Measurements from ENCODE around the gene HAPSTR1.
A peak's percentile ranks its signal among the peaks of the same experiment; 100 is the strongest.
"Not testable (repeated sequence)": the region's sequence is repeated elsewhere in the genome, so short reads cannot be mapped to it uniquely, and the experiment has no call there.

Gene HAPSTR1

DNA sequence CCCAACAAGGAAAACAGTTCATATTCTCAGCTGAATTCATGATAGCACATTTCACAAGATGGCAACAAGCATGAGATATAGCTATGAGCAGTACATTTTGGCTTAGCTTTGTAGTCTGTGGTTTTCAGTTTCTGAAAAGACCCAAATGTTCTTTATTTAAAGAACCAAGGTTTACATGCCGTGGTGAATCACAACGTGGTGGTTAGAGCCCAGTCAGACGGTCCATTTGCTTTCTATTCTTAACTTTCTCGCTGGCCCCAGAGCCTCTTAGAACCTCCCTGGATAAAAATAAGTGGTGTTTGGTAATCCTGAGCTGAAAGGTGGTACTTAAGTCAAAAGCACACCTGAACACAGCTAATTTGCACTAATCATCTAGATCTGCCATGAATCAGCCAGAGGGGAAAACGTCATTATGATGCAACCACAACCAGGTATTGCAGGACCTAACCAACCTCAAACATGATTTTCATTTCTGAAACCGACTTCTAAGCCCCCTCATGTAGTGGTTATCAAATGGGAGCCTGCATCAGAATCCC is 18.6 kb upstream of the HAPSTR1 start:
- DNase-seq = no peak

DNA sequence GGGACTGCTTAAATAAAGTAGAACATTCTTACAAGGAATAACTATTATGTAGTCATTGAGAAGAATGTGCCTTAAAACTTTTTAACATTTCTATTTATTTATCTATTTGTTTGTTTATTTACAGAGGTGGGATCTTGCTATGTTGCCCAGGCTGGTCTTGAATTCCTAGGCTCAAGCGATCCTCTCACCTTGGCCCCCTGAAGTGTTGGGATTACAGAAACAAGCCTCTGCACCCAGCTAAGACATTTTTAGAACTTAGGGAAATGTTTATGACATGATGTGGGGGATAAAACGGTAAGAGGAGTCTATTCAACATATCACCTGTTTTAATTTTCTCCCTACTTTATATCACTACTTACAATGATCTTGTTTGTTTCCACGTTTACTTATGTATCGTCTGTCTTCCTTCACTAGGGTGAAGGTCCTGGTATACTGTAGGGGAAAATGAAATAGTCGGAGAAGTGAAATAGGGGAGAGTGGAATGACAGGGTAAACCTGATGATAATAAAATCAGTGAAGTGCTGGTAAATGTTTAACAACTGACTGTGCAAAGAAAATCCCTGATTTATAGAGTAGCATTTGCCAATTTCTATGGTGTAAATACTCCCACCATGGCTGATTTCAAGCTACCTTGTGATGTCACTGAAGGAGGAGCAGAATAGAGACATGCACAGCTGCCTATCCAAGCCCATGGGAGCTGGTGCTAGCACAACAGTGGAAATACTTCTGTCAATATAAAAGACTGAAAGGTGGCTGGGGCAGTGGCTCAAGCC is 16.0 kb upstream of the HAPSTR1 start:
- no peak for DNase-seq

DNA sequence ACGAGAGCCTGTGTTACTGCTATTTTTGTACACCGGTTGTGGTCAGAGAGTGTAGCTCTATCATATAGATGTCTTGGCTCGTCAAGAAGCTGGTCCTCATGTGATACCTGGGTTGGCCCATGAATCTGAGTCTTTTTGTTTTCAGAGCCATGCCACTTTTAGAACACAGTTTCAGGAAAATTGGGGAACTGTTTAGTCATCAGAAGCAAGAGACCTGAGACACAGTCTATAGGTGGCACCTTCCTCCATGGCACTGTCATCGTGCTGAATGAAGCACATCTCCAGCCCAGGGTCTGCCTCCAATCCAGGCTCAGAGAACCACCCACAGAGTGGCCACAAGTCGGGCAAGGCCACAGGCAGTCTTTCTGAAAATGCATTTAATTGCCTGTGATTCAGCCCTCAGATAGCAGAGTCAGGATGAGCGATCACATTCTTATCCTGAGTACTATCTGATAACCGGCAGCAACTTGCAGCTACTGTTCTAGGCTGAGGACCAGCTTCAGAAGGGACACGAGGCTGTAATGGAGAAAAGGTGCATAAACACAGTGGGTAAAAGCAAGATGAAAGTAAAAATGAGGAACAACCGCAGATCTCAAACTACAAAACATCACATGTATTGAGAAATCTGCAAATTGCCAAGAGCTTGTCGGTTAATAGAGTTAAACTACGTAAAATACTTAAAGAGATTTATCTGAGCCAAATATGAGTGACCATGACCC is 14.2 kb upstream of the HAPSTR1 start:
- no peak for DNase-seq

DNA sequence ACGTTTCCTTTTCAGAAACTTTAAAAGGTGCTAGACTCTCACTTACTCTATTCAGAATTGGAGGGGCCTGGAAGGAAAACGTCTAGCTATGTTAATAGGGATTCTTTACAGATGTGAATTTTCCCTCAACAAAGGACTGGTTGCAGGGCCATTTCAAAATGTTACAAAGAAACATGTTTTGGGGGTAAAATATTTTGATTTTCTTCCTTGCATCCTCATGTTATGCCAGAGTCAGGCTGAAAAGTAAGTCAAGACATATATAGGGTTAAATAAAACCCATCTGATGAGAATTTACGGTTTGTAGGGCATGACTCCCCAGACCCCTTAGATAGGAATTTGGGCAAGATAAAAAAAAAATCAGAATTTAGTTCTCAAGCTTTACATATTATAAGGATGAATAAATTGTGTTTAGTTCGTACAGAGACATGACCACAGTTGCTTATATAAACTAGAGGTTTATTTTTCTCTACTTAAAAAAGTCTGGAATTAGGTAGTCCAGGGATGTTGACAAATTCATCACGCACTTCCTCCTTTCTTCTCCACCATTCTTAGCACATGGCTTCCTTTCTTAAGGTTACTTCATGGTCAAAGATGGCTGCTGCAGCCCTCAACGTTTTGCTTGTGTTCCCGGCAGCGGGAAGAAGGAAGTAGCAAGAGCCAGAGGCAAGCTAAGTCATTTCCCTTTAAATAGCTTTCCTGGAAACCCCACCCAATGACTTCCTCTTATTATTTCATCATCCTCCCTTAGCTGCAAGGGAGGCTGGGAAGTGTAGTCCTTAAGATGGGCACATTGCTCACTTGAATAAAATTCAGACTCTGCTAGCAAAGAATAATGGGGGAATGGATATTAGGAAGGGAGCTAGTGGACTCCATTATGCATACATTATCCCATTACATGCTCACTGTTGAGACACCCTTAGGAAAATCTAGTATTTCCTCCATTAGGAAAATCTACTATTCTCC is 12.7 kb upstream of the HAPSTR1 start:
- DNase-seq = not testable (repeated sequence)

DNA sequence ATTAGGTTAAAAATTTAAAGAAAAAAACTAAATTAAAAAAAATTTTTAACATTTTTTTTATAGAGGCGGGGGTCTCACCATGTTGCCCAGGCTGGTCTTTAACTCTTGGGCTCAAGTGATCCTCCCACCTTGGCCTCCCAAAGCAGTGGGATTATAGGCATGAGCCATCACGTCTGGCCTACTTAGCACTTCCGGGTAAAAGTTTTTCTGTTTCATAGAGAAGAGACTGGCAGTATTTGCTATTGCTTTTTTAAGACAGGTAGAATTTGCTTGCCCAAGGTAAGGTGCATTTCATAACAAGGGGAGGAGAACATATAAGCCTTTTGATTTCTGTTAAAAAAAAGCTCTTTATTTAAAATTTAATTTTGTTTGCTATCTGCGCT is 12.0 kb upstream of the HAPSTR1 start:
- no peak for DNase-seq

DNA sequence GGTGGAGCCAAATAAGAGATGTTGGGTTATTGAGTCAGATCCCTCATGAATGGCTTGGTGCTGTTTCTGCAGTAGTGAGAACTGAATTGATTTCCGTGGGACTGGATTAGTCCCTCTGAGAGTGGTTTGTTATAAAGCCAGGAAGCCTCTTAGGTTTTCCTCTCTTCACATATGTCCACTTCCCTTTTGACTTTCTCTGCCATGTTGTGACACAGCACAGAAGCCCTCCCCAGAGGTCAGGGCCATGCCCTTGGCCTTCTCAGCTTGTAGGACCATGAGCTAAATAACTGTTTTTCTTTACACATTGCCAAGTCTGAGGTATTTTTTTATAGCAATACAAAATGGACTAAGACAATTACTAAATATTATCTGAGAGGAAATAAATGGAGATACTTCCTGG is 10.3 kb upstream of the HAPSTR1 start:
- no peak for DNase-seq

DNA sequence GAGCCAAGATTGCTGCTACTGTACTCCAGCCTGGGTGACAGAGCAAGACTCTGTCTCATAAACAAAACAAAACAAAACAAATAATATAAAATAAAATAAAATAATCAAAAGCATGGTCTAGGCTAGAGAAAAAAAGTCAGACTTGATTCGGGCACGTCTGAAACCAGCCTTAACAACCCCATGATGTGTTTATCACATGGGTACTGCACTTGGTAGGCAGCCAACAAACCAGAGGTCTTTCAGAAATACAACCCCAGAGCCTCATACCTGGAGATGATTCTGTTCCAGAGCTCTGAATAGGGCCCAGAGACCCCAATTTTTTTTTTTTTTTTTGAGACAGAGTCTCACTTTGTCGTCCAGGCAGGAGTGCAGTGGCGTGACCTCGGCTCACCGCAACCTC is 9.6 kb upstream of the HAPSTR1 start:
- no peak for DNase-seq

DNA sequence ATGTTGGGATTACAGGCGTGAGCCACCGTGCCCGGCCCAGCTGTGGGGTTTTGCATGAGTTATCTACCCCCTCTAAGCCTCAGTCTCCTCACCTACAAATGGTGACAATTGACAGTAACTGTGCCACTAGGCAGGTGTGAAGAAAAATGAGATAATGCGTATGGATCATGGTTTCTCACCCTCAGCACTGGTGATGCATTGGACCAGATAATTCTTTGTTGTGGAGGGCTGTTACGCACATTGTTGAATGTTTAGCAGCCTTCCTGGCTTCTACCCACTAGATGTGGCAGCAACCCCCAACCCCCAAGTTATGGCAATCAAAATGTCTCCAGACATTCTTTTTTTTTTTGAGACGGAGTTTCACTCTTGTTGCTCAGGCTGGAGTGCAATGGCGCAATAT is 9.0 kb upstream of the HAPSTR1 start:
- DNase-seq = no peak

DNA sequence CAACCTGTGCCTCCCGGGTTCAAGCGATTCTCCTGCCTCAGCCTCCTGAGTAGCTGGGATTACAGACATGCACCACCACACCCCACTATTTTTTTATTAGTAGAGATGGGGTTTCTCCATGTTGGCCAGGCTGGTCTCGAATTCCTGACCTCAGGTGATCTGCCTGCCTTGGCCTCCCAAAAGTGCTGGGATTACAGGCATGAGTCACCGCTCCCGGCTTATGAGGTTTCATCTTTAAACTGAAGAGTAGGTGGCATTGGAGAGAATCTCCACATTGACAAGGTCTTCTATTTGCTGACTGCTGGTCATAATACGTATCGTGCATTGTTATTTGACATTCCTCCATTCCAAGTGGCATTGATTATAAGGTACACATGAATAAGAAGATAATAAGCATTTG is 3.7 kb upstream of the HAPSTR1 start:
- not testable (repeated sequence) for DNase-seq

DNA sequence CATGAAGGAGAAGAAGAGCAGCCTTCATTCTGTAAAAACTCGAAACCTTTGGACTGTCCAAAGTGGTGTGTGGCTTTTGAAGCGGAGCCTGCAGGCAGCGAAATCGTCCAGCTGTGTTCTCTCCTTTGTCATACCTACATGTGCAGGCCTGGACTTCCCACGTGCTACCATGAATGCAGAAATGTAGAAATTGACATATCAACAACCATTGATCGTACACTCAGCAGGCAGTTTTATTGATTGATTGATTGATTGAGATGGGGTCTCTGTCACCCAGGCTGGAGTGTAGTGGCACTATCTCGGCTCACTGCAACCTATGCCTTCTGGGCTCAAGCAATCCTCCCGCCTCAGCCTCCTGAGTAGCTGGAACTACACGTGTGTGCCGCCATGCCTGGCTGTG is 2.6 kb upstream of the HAPSTR1 start:
- DNase-seq = no peak

DNA sequence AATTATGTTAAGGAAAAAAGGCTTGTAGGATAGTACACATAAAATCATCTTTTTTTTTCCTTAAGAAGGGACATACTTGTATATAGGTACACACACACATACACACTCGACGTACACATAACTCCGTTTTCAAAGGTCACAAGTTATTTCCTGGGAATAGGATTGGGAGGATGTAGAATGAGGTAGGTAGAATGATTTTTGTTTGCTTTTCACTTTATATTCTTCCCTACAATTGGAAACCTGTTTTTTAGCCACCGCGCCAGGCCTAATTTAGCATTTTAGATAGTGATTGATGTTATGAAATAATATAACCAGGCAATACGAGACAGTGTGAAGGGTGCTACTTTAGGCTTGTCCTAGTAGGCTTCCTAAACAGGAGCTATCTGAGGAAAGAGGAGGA is 1.8 kb upstream of the HAPSTR1 start:
- DNase-seq = no peak

DNA sequence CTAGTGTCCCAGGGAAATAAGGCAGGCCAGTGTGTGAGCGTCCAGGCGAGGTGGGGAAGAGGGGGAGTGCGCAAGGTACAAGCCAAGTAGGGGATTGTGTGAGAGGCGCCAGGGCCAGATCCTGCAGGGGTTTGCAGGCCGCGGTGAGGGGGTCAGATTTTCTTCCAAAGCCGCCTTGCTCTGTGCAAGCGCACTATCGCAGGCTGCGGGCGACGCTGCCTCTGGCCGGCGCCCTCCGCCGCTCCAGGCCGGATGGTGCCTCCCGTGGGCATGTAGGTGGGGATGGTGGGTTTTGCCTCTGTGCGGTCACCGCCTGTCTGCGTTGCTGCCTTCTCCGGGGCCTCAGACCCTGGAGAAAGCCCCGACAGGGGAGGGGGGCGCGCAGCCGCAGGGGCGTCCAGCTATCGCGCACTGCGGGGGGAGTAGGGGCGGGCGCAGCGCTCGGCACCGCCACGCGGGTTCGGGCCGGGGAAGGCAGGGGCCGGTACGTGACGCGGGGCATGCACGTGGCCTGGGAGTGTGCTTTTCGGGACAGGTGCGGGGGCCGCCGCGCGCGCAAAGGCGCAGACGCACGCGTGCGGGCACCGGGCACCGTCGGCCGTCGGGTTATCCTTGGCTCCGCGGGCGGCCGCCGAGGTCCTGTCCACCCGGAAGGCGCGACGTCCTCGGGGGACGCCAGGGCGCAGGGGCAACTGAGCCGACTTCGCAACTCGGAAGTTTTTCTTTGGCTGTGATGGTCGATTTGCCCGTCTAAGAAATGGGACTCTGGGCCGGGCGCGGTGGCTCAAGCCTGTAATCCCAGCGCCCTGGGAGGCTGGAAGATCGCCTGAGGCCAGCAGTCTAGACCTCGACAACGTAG is 1.1 kb upstream of the HAPSTR1 start:
- DNase-seq = peak; percentile 20

DNA sequence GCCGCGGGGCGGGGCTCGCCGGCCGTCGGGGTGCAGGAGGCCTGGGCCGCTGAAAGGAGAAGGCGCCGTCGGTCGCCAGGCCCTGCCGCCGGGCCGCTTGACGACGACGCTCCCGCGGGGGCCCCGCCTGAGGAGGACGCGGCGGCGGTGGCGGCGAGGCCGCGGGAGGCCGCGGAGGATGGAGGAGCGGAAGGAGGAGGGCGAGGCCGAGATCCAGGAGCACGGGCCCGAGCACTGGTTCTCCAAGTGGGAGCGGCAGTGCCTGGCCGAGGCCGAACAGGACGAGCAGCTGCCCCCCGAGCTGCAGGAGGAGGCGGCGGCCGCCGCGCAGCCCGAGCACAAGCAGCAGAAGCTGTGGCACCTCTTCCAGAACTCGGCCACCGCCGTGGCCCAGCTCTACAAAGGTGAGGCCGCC is 430 bp downstream of the HAPSTR1 start:
- no peak for DNase-seq

DNA sequence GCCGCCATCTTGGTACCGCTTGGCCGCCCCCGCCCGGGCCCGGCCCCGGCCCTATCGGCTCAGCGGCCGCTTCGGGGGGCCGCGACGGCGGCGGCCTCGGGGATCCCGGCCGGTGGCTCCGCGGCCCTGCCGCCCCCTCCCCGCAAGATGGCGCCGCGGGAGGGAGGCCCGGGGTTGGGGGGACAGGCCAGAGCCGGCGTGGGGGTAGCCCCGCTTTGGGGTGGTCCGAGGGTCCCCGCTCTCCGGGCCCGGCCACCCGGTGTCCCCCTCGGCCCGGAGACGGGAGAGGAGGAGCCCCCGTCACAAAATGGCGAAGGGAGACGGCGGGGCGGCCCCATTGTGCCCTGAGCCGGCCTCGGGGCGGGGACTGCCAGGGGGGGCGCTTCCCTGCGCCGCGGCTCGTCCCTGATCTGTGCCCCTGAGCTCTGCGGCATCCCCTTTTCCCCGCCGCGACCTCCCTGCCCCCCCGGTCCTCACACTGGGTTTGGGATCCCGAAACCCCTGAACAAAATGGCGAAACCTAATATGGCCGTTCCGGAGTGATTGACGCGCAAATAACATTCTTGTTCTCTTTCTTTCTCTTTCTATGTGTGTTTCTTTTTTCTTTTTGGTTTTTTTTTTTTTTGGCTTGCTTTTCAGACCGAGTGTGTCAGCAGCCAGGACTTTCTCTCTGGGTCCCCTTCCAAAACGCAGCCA is 986 bp downstream of the HAPSTR1 start:
- DNase-seq = peak; percentile 37

DNA sequence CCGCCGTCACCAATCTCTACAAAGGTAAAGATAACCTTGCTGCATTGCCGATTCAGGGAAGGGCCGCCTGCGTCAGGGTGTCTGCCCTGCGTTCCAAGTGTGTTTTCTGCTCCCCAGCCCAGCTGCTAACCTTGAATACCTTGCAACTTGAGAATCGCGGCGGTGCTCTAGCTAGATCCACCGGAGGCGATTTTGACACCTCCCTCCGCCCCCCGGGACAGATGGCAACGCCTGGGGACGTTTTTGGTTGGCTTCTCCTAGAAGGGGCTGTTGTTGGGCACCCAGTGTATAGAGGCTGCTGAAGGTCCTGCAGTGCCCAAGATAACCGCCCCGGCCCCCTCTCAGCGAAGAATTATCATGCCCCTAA is 1.5 kb downstream of the HAPSTR1 start:
- no peak for DNase-seq

DNA sequence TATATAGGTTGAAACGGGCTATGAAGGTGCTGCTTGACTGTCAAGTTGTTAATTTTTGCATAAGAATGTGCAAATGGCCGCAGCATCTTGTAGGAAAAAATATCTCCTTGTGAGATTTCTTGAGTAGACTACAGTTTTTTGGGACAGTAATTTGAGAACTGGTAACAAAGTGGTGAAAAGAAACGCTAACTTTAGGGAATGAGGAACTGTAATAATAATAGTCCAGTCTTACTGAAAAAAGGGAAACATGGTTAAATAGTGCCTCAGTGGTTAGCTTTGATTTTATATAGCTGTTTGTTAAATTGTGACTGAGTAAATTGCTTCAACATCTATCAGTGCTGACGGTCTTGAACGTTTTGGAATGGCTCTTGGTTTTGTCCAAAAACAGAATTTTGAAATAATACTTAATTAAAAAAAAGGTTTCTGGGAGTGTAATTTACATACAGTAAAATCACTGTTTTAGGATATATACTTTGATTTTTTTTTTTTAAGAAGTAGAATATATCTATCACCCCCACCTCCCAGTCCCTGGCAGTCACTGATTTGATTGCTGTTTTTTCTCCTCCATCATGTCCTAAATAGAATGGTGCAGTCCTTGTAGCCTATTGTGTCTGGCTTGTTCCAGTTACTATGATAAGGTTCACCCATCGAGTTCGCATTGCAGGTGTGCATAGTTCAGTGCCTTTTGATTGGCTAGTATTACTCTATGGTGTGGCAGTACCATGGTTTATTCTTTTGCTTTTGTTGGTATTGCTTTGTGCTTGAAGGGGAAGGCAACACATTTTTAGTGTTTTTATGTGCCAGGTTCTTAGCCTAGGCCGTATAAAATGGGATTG is 2.8 kb downstream of the HAPSTR1 start:
- DNase-seq = no peak

DNA sequence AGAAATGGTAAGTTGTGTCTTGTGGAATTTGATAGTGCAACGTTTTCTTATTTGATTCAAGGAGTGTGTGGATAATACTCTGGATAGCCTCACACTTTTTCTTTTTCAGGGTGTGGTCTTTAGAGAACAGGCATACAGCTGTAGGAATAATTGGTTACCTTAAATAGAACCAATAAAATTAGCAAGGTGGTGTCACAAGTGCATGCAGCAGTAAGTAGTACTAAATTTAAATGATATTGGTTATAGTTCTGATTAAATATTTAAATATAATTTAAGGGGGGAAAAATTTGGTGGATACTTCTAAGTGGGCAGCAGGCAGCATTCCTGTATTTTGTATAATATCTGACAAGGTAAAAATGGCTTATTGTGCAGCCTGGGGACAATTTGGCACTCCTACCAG is 3.7 kb downstream of the HAPSTR1 start:
- DNase-seq = no peak

DNA sequence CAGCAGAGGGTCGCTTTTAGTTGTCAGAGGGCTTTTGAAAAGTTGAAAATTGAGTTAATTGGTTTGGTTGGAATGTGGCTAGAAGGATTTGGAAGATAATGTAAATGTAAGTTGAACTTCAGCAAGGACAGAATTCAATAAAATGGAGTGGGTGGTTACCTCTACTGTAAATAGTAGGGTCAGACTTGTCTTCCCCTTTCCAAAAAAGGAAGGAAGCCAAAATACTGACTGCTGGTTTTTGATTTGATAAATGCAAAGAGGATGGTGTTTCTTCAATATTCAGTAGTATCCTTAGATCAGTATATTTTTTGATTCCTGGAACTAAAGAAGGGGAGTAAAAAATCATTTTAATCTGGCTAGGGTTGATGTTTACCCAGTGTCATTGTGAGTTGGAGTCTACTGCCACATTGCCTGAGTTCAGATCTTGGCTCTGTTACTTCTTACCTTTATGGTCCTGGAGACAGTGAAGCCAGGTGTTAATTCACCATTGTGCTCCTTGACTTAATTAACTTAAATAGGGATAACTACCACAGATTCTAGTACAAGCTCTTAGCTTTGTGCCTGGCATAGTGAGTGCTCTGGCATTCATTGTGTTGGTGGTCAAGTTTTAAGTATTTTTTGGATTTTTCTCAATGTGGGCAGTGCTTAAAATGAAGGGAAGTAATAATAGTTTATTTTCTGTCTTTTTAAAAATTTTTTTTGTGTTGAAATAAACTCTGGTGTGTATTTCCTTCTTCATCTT is 4.4 kb downstream of the HAPSTR1 start:
- DNase-seq = no peak

DNA sequence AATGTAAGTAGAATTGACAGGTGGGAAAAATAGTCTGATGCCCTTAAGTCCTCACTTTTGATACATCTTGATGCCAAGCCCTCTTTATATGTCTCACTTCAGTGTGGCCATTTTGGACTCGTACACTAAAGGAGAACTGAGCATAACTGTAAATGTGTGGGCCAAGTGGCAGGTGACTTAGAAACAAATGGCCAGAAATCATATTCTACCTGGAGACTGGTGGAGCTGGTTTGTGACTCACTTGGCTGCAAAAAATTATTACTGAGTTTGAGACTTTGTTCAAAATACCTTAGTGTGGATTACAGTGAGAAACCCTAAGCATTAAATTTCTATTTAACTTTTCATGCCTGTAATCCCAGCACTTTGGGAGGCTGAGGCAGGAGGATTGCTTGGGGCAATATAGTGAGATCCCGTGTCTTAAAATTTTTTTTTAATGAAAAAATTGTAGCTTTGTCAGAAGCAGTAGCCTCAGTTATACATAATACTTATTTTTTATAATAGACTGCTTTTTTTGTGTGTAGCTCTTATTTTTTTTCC is 5.0 kb downstream of the HAPSTR1 start:
- DNase-seq = no peak
